Spleen (tissue), 11 donors: ENCODE results near the gene BARHL1. TPM values are rescaled to one million over a fixed set of nuclear protein-coding genes. Genes with fewer than 3 reads are reported as not detected.

Experiments
- DNase-seq: peaks from one replicate; pipeline ENCODE4 v3.0.0-alpha.2; 2020
- H3K27ac ChIP-seq, 8 donors: fragments of 200-600 bp; sonication (generic) in 7 of 8; 1 replicate in 4 of 8; 2 replicates in 4 of 8; pipeline versions ENCODE4 v1.5.0 to v1.8.0; 2016 to 2021; ENCODE audit warnings: inconsistent platforms in 4 of 8, mild to moderate bottlenecking in 4 of 8, moderate library complexity in 1 of 8
- H3K27me3 ChIP-seq, 7 donors: fragments of 200-600 bp; sonication (generic) in 6 of 7; replicated peaks in 1 of 7; 1 replicate in 4 of 7; 2 replicates in 3 of 7; pipeline versions ENCODE4 v1.5.0 to v1.8.0; 2016 to 2021; ENCODE audit warnings: inconsistent platforms in 3 of 7, mild to moderate bottlenecking in 1 of 7
- H3K36me3 ChIP-seq, 6 donors: fragments of 200-600 bp; sonication (generic) in 5 of 6; 1 replicate in 4 of 6; 2 replicates in 2 of 6; pipeline versions ENCODE4 v1.5.0 to v1.8.0; 2016 to 2021; ENCODE audit warnings: inconsistent platforms in 2 of 6
- H3K4me1 ChIP-seq, 6 donors: fragments of 200-600 bp; sonication (generic) in 5 of 6; 1 replicate in 3 of 6; 2 replicates in 3 of 6; pipeline versions ENCODE4 v1.5.0 to v1.8.0; 2016 to 2021; ENCODE audit warnings: inconsistent platforms in 3 of 6
- H3K4me3 ChIP-seq, 8 donors: fragments of 200-600 bp; sonication (generic) in 7 of 8; 1 replicate in 4 of 8; 2 replicates in 4 of 8; pipeline versions ENCODE4 v1.5.0 to v1.8.0; 2016 to 2021; ENCODE audit warnings: inconsistent platforms in 4 of 8, mild to moderate bottlenecking in 4 of 8, moderate library complexity in 2 of 8
- H3K9me3 ChIP-seq, 8 donors: fragments of 200-600 bp; sonication (generic) in 7 of 8; 1 replicate in 4 of 8; 2 replicates in 4 of 8; pipeline versions ENCODE4 v1.5.0 to v1.8.0; 2016 to 2021; ENCODE audit warnings: inconsistent platforms in 4 of 8
- CTCF ChIP-seq, 11 experiments: fragments of 200-600 bp in 7 of 11; fragments of 450-650 bp in 4 of 11; sonication (generic) in 4 of 11; IDR thresholded peaks in 8 of 11; conservative IDR thresholded peaks in 3 of 11; 1 replicate in 7 of 11; 2 replicates in 4 of 11; pipeline versions ENCODE4 v1.4.0 to v1.8.0; 2016 to 2021; ENCODE audit warnings: antibody characterized with exemption in 11 of 11, inconsistent platforms in 4 of 11, mild to moderate bottlenecking in 1 of 11
- POLR2A ChIP-seq, 3 donors: fragments of 450-650 bp; IDR thresholded peaks; one replicate each; pipeline ENCODE4 v1.5.1; 2017; ENCODE audit warnings: antibody characterized with exemption in 3 of 3, mild to moderate bottlenecking in 1 of 3
- POLR2AphosphoS5 ChIP-seq, 3 donors: sonication (generic); formaldehyde crosslinking; IDR thresholded peaks; one replicate each; pipeline ENCODE4 v1.5.1; 2017; ENCODE audit warnings: antibody characterized with exemption in 3 of 3
- WGBS, 5 donors: extraction: QIAGEN DNeasy Blood & Tissue Kit in 3 of 5; methylation state at CpG; one replicate each; pipeline versions ENCODE4 v1.1.5 to v1.1.7; 2013 to 2018; 5-methylcytosine and 5-hydroxymethylcytosine counted together
- intact Hi-C: fragments of 100-400 bp; cut with DNase I; formaldehyde crosslinking; loops from one replicate; pipeline ENCODE4 v1.15.0; 2023; ENCODE audit warnings: low total_unique reads
- polyA plus RNA-seq, 3 donors: library from polyadenylated mRNA; stranded (reverse); fragments of 200-250 nt; gene quantifications; one replicate each; pipeline ENCODE4 v1.2.1, GENCODE V29; 2013
- total RNA-seq, 7 donors: library from RNA; depleted of rRNA in 3 of 7; stranded (reverse); fragments of >200 nt in 3 of 7; fragmentation: NEBNext Ultra II Directional in 4 of 7; extraction: Animal tissue kit (Norgen Biotek cat#: 25700) in 4 of 7; gene quantifications; one replicate each; pipeline versions ENCODE4 v1.1.0 to v1.2.1, GENCODE V29; 2016 to 2021
- donor health status: healthy with polysubstance abuse.
- donor health status: DM: no; HTN: no; CAD: no; lungs with moderate emphysema.
- donor health status: DM: no; HTN: no; CAD: no.
- donor health status: Bipolar disorder and iron deficiency.
- donor health status: healthy.
- donor health status: DM: no; HTN: no; CAD: no.
- donor health status: DM: yes; HTN: yes; CAD: no.

The BARHL1 gene
- total and polyA plus RNA-seq, 10 donors, result not detected

GRCh38 chr9:132589148-132590036 is 7.0 kb downstream of the BARHL1 start:
- DNase-seq, result no peak
- Histone ChIP-seq H3K27me3 (peaks cover 9 to 88% (median 82%) of the 10 kb centered on the region in 7 donors), H3K9me3 (no peaks in the 10 kb centered on the region), H3K36me3 (peaks cover 1 to 17% (median 7%) of the 10 kb centered on the region in 6 donors), H3K4me3 (no peak overlapping the region), H3K4me1 (peaks cover 0 to 54% (median 25%) of the 10 kb centered on the region in 6 donors), H3K27ac (no peak overlapping the region)
- intact Hi-C loops, result no loop called here
- no peak for TF ChIP-seq POLR2A (IDR thresholded peaks at IDR 0.05)
- no peak for TF ChIP-seq CTCF (IDR thresholded peaks at IDR 0.05 in 8 of 11, conservative IDR thresholded peaks at IDR 0.05 in 3 of 11)
- TF ChIP-seq POLR2AphosphoS5 (IDR thresholded peaks at IDR 0.05), result no peak
- 4 to 6% (median 5%) methylated on average over 41 to 83 of the region's 83 CpGs for WGBS, 5 donors

GRCh38 chr9:132590037-132590317 is 7.6 kb downstream of the BARHL1 start:
- 5 to 13% (median 9%) methylated on average over 17 of the region's 17 CpGs for WGBS, 5 donors
- H3K4me3 ChIP-seq, result no peak overlapping the region
- intact Hi-C loops, result no loop called here
- H3K27me3 ChIP-seq, result peaks cover 9 to 82% (median 76%) of the 10 kb centered on the region in 7 donors
- H3K27ac ChIP-seq, result no peak overlapping the region
- no peaks in the 10 kb centered on the region for H3K9me3 ChIP-seq
- no peak for DNase-seq
- H3K4me1 ChIP-seq, result peaks cover 0 to 54% (median 25%) of the 10 kb centered on the region in 6 donors
- TF ChIP-seq POLR2AphosphoS5 (IDR thresholded peaks at IDR 0.05) (no peak), CTCF (IDR thresholded peaks at IDR 0.05 in 8 of 11, conservative IDR thresholded peaks at IDR 0.05 in 3 of 11) (no peak), POLR2A (IDR thresholded peaks at IDR 0.05) (no peak)
- peaks cover 6 to 22% (median 13%) of the 10 kb centered on the region in 6 donors for H3K36me3 ChIP-seq

GRCh38 chr9:132590318-132591182 is 8.1 kb downstream of the BARHL1 start:
- no peak for DNase-seq
- H3K4me3 ChIP-seq, result no peak overlapping the region
- intact Hi-C loops, result no loop called here

More at GRCh38 chr9:132590318-132591182, 8.1 kb downstream of the BARHL1 start:
- WGBS, 5 donors, result 4 to 6% (median 4%) methylated on average over 49 to 73 of the region's 73 CpGs
- TF ChIP-seq POLR2A (IDR thresholded peaks at IDR 0.05) (no peak), CTCF (IDR thresholded peaks at IDR 0.05 in 8 of 11, conservative IDR thresholded peaks at IDR 0.05 in 3 of 11) (no peak), POLR2AphosphoS5 (IDR thresholded peaks at IDR 0.05) (no peak)
- Histone ChIP-seq H3K4me1 (peaks cover 0 to 54% (median 25%) of the 10 kb centered on the region in 6 donors), H3K27ac (no peak overlapping the region), H3K36me3 (peaks cover 6 to 28% (median 19%) of the 10 kb centered on the region in 6 donors), H3K27me3 (peaks cover 9 to 76% (median 70%) of the 10 kb centered on the region in 7 donors), H3K9me3 (no peaks in the 10 kb centered on the region)
